GM21367 (cell line): ENCODE data around the gene MMP28.
A peak's percentile ranks its signal among the peaks of the same experiment; 100 is the strongest.
"Not testable (repeated sequence)": the region's sequence is repeated elsewhere in the genome, so short reads cannot be mapped to it uniquely, and the experiment has no call there.

ENCODE experiments used
- ATAC-seq: cut with Tn5 transposase; IDR thresholded peaks from one replicate; pipeline ENCODE4 v1.9.1; 2021; ENCODE audit not compliant: unreplicated experiment

The MMP28 gene

GRCh38 chr17:35768797-35769196, 26.6 kb downstream of the MMP28 start:
- no peak for ATAC-seq

GRCh38 chr17:35766903-35767510, 28.4 kb downstream of the MMP28 start:
- no peak for ATAC-seq

GRCh38 chr17:35766489-35766877, 29.0 kb downstream of the MMP28 start:
- no peak for ATAC-seq

GRCh38 chr17:35765756-35766488, 29.5 kb downstream of the MMP28 start:
- ATAC-seq: no peak

- no peak for ATAC-seq
These were observed 30.2 kb downstream of the MMP28 start for GRCh38 chr17:35765086-35765710.

GRCh38 chr17:35764123-35764991, 31.1 kb downstream of the MMP28 start:
- peak; percentile 72 for ATAC-seq

- no peak for ATAC-seq
These were observed 31.7 kb downstream of the MMP28 start for GRCh38 chr17:35763767-35764122.

GRCh38 chr17:35761601-35762000, 33.8 kb downstream of the MMP28 start:
- ATAC-seq: no peak

- no peak for ATAC-seq
These were observed 34.9 kb downstream of the MMP28 start, which contains the start of gene C17orf50 for GRCh38 chr17:35760587-35760986. TSS of gene C17orf50 (plus strand) at chr17:35760887. CDS start at chr17:35760942, 55 bp downstream.

- ATAC-seq: no peak
These were observed 38.2 kb downstream of the MMP28 start for GRCh38 chr17:35757243-35757642.

- no peak for ATAC-seq
These were observed 42.3 kb downstream of the MMP28 start, which contains the start of gene GAS2L2 for GRCh38 chr17:35752945-35753764. TSS of gene GAS2L2 (minus strand) at chr17:35753239. CDS start at chr17:35752850, 389 bp downstream.

- ATAC-seq: no peak
These were observed 43.0 kb downstream of the MMP28 start for GRCh38 chr17:35752471-35752870.

GRCh38 chr17:35751541-35751940, 43.9 kb downstream of the MMP28 start:
- ATAC-seq: not testable (repeated sequence)

- ATAC-seq: no peak
These were observed 44.7 kb downstream of the MMP28 start for GRCh38 chr17:35750526-35751395.

GRCh38 chr17:35749560-35750412, 45.7 kb downstream of the MMP28 start:
- ATAC-seq: no peak

GRCh38 chr17:35748979-35749378, 46.5 kb downstream of the MMP28 start:
- ATAC-seq: no peak

- ATAC-seq: no peak
These were observed 47.0 kb downstream of the MMP28 start for GRCh38 chr17:35748341-35748841.

GRCh38 chr17:35747540-35748017, 47.9 kb downstream of the MMP28 start:
- ATAC-seq: no peak
